ENCODE measurements around the gene ASCL2. TPM values are rescaled to one million over a fixed set of nuclear protein-coding genes. Genes with fewer than 3 reads are reported as not detected.

ASCL2 gene
- total and polyA plus RNA-seq, 2 donors from 2014 or later = 1.2 to 5.0 TPM

- TF ChIP-seq CTCF (IDR thresholded peaks at IDR 0.05; ENCODE audit: borderline replicate concordance, extremely low read depth, insufficient read depth) = no peak
- H3K27me3 ChIP-seq (ENCODE audit: control insufficient read depth, insufficient read depth, low read length) = peaks cover 3% of the 10 kb centered on the region
- H3K4me3 ChIP-seq (ENCODE audit: low read length in 3 of 3) = no peak overlapping the region
- peaks cover 0 to 7% (median 0%) of the 10 kb centered on the region in 3 donors for H3K4me1 ChIP-seq (ENCODE audit: control insufficient read depth in 2 of 3, insufficient read depth in 2 of 3, low read depth in 1 of 3, low read length in 3 of 3)
- DNase-seq = peak in 3 of 5 donors; percentile 15 to 73 (median 16)
- intact Hi-C loops (cut with DNase I) = no loop called here
- H3K36me3 ChIP-seq (ENCODE audit: control insufficient read depth in 2 of 3, insufficient read depth in 3 of 3, low read length in 3 of 3) = no peaks in the 10 kb centered on the region
- H3K9me3 ChIP-seq (ENCODE audit: control insufficient read depth in 2 of 3, insufficient read depth in 1 of 3, low read length in 3 of 3) = no peaks in the 10 kb centered on the region
- no peak for FAIRE-seq
- H3K9ac ChIP-seq (ENCODE audit: low read length in 3 of 3) = no peak overlapping the region
- H3K27ac ChIP-seq (ENCODE audit: low read depth in 2 of 2, low read length in 2 of 2) = no peak overlapping the region
Measured at GRCh38 chr11:2271327-2272227, 1.2 kb upstream of the ASCL2 start.

- no peak for TF ChIP-seq CTCF (IDR thresholded peaks at IDR 0.05; ENCODE audit: borderline replicate concordance, extremely low read depth, insufficient read depth)
- Histone ChIP-seq H3K9ac (ENCODE audit: low read length in 3 of 3) (no peak overlapping the region), H3K4me3 (ENCODE audit: low read length in 3 of 3) (no peak overlapping the region), H3K9me3 (ENCODE audit: control insufficient read depth in 2 of 3, insufficient read depth in 1 of 3, low read length in 3 of 3) (no peaks in the 10 kb centered on the region), H3K36me3 (ENCODE audit: control insufficient read depth in 2 of 3, insufficient read depth in 3 of 3, low read length in 3 of 3) (no peaks in the 10 kb centered on the region), H3K27me3 (ENCODE audit: control insufficient read depth, insufficient read depth, low read length) (peaks cover 3% of the 10 kb centered on the region), H3K27ac (ENCODE audit: low read depth in 2 of 2, low read length in 2 of 2) (no peak overlapping the region), H3K4me1 (ENCODE audit: control insufficient read depth in 2 of 3, insufficient read depth in 2 of 3, low read depth in 1 of 3, low read length in 3 of 3) (peaks cover 0 to 7% (median 0%) of the 10 kb centered on the region in 3 donors)
- peak in 3 of 5 donors; percentile 19 to 90 (median 36) for DNase-seq
- intact Hi-C loops (cut with DNase I) = no loop called here
- no peak for FAIRE-seq
Measured at GRCh38 chr11:2271077-2271326, 614 bp upstream of the ASCL2 start.

GRCh38 chr11:2269601-2270321 is 627 bp downstream of the ASCL2 start:
- Histone ChIP-seq H3K9me3 (ENCODE audit: control insufficient read depth in 2 of 3, insufficient read depth in 1 of 3, low read length in 3 of 3) (no peaks in the 10 kb centered on the region), H3K36me3 (ENCODE audit: control insufficient read depth in 2 of 3, insufficient read depth in 3 of 3, low read length in 3 of 3) (no peaks in the 10 kb centered on the region), H3K4me1 (ENCODE audit: control insufficient read depth in 2 of 3, insufficient read depth in 2 of 3, low read depth in 1 of 3, low read length in 3 of 3) (peaks cover 0 to 7% (median 0%) of the 10 kb centered on the region in 3 donors), H3K27me3 (ENCODE audit: control insufficient read depth, insufficient read depth, low read length) (peaks cover 3% of the 10 kb centered on the region), H3K27ac (ENCODE audit: low read depth in 2 of 2, low read length in 2 of 2) (no peak overlapping the region), H3K9ac (ENCODE audit: low read length in 3 of 3) (no peak overlapping the region), H3K4me3 (ENCODE audit: low read length in 3 of 3) (peak overlapping the region in 1 of 3 donors; percentile 41)
- DNase-seq (peak; percentile 74 to 91 (median 88)), FAIRE-seq (no peak)
- intact Hi-C loops (cut with DNase I) = no loop called here
- TF ChIP-seq CTCF (IDR thresholded peaks at IDR 0.05; ENCODE audit: borderline replicate concordance, extremely low read depth, insufficient read depth) = peak; percentile 21
